IPS-15b (cell line): ENCODE measurements around the gene ADAM10.

Experiments used
- H3K27me3 ChIP-seq: one replicate; pipeline ENCODE4 v1.6.1; 2013; ENCODE audit warnings: low read length; ENCODE audit not compliant: control insufficient read depth, insufficient read depth
- H3K36me3 ChIP-seq: one replicate; pipeline ENCODE4 v1.6.1; 2013; ENCODE audit warnings: low read length; ENCODE audit not compliant: control insufficient read depth, insufficient read depth
- H3K4me1 ChIP-seq: one replicate; pipeline ENCODE4 v1.6.1; 2013; ENCODE audit warnings: mild to moderate bottlenecking, low read length; ENCODE audit not compliant: control insufficient read depth, insufficient read depth
- H3K4me3 ChIP-seq: one replicate; pipeline ENCODE4 v1.5.1; 2013; ENCODE audit warnings: low read depth, low read length
- H3K9ac ChIP-seq: one replicate; pipeline ENCODE4 v1.6.1; 2013; ENCODE audit warnings: low read depth, mild to moderate bottlenecking, low read length
- H3K9me3 ChIP-seq: one replicate; pipeline ENCODE4 v1.6.1; 2013; ENCODE audit warnings: mild to moderate bottlenecking, low read length; ENCODE audit not compliant: control insufficient read depth, insufficient read depth

ADAM10 gene

DNA sequence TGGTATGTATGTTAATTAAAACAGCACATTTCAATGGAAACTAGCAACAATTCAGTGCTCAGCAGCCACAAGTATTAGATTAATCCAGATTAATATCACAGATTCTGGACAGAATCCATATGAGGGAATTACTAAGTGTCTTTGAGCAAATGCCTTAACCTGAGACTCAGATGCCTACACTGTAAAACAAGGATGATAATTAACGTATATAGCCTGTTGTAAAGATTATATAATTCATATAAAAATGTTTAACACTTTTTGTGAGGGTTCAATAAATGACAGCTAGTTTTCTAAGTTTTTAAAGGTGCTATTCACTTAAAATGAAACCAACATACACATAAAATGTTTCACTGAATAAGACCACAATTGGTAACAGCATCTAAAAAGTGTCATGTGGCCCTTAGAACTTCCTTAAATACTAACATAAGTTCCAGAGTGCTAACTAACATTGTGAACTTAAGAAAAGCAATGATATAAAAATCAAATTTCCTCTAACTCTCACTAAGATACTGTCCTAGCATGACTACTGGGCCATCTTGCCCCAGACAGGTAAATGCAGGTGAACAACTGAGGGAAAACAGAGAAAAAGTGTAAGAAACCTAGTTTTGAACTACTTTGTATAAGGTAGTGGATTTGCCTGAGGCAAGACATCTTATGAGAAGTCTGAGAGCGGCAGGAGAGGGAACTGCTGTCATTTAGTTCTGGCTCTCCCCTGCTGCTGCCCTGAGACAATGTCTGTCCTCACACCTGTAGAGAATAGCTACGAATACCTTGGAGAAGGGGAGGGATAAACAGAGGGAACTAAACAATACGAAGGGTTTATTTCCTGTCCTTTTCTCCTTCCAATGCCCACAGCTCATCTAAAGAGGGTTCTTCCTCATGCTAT is 151.3 kb downstream of the ADAM10 start:
- H3K27me3 ChIP-seq = no peaks in the 10 kb centered on the region
- no peak overlapping the region for H3K4me3 ChIP-seq
- no peak overlapping the region for H3K9ac ChIP-seq
- no peaks in the 10 kb centered on the region for H3K36me3 ChIP-seq
- H3K9me3 ChIP-seq = no peaks in the 10 kb centered on the region
- peaks cover 3% of the 10 kb centered on the region for H3K4me1 ChIP-seq

DNA sequence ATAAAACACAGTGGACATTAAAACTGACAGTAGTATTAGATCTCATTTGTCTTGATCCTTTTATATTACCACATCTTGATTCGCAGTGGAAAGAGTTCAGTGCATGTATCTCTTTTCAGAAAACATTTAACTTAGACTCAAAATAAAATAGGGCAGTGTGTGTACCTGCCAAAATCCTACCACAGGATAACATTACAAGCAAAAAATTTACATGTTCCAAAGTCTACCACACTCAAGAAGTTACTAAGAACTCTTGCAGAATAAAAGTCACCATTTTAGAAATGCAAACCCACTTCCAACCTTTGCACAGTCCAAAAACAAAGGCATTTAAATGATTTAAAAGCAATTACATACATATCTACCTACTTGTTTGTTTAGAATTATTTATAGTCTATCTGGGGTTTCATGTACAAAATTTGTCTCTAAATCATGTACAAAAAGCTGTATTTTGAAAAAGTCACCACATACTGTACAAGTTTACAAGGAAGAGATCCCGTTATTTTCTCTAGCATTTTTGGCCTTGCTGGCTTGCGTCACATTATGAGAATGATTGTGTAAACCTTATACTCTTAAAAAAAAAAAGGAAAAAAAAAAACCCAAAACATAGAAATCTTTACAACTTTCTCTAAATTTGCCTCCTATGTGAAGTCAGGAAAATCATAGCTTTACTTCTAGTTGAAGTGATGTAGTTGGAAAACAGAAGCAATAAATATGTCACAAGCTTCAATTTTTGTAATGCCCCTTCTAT is 153.8 kb downstream of the ADAM10 start:
- Histone ChIP-seq H3K9me3 (no peaks in the 10 kb centered on the region), H3K4me1 (peaks cover 3% of the 10 kb centered on the region), H3K36me3 (peaks cover 4% of the 10 kb centered on the region), H3K9ac (no peak overlapping the region), H3K27me3 (no peaks in the 10 kb centered on the region), H3K4me3 (no peak overlapping the region)

GRCh38 chr15:58594898-58595297 is 154.6 kb downstream of the ADAM10 start:
- H3K9me3 ChIP-seq = no peaks in the 10 kb centered on the region
- no peaks in the 10 kb centered on the region for H3K27me3 ChIP-seq
- H3K4me1 ChIP-seq = peaks cover 3% of the 10 kb centered on the region
- no peak overlapping the region for H3K9ac ChIP-seq
- H3K36me3 ChIP-seq = peaks cover 4% of the 10 kb centered on the region
- no peak overlapping the region for H3K4me3 ChIP-seq

- Histone ChIP-seq H3K4me1 (peaks cover 3% of the 10 kb centered on the region), H3K4me3 (no peak overlapping the region), H3K36me3 (peaks cover 4% of the 10 kb centered on the region), H3K9ac (no peak overlapping the region), H3K27me3 (no peaks in the 10 kb centered on the region), H3K9me3 (no peaks in the 10 kb centered on the region)
Measured at GRCh38 chr15:58593870-58594269, 155.6 kb downstream of the ADAM10 start.

DNA sequence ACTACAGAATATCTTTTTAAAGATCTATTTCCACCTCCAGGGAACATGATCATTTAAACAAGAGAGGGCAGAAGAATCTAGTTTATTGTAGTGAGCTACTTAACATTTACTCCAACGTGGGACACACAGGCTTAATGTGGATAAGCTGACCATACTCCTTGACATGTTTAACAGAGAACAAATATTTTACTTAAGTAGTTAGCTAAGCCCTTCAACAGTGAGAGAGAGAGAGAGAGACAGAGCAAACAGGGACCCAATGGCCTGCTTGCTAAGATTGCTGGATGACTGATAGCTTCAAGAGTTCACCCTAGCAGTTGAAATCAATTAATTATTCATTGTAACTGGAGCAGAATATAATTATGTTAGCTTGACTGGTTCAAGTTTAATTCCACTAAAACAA is 158.6 kb downstream of the ADAM10 start:
- peaks cover 4% of the 10 kb centered on the region for H3K36me3 ChIP-seq

GRCh38 chr15:58590236-58590635 is 159.3 kb downstream of the ADAM10 start:
- no peaks in the 10 kb centered on the region for H3K4me1 ChIP-seq
- peaks cover 4% of the 10 kb centered on the region for H3K36me3 ChIP-seq
- H3K4me3 ChIP-seq = no peak overlapping the region
- H3K9ac ChIP-seq = no peak overlapping the region
- H3K27me3 ChIP-seq = no peaks in the 10 kb centered on the region
- no peaks in the 10 kb centered on the region for H3K9me3 ChIP-seq

More for the DNA sequence above, 158.6 kb downstream of the ADAM10 start:
- Histone ChIP-seq H3K9ac (no peak overlapping the region), H3K4me3 (no peak overlapping the region), H3K27me3 (no peaks in the 10 kb centered on the region), H3K4me1 (no peaks in the 10 kb centered on the region), H3K9me3 (no peaks in the 10 kb centered on the region)

DNA sequence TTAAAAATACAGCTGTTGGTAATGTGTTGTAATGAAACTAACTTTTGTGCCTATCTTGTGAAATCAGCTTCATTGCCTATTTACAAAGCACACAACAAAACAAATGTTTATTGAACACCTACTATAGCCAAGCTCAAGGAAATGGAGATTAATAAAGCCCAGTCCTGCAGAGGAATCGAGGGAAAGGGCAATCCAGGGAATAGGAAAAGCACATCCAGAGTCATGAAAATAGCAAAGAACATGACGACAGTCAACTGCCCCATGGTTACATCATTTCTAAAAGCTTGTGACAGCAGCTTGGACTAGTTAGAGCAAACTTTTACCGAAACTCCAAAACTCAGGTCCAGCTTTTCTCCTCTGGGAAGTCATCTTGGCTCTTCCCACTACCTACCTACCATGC is 160.5 kb downstream of the ADAM10 start:
- Histone ChIP-seq H3K9me3 (no peaks in the 10 kb centered on the region), H3K27me3 (no peaks in the 10 kb centered on the region), H3K36me3 (peaks cover 4% of the 10 kb centered on the region), H3K4me3 (no peak overlapping the region), H3K4me1 (no peaks in the 10 kb centered on the region), H3K9ac (no peak overlapping the region)

DNA sequence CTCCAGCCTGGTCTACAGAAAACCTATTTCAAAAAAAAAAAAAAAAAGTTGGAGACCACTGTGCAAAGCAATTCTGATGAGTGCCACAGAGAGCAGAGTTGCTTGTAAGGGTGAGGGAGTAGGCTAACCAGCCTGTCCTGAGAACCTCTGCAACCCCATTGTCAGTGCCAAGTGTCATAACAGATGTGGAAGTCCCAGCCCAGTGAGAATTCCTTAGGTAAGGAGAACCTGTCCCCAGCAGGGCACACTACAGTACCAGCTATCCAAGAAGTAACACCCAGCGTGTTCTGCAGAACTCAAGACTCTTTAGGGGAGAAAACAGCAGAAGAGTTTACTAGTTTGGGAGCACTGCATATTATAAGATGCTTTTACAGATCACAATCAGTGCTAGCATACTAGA is 161.4 kb downstream of the ADAM10 start:
- no peak overlapping the region for H3K4me3 ChIP-seq
- H3K9ac ChIP-seq = no peak overlapping the region
- peaks cover 4% of the 10 kb centered on the region for H3K36me3 ChIP-seq
- no peaks in the 10 kb centered on the region for H3K4me1 ChIP-seq
- no peaks in the 10 kb centered on the region for H3K27me3 ChIP-seq
- H3K9me3 ChIP-seq = no peaks in the 10 kb centered on the region

DNA sequence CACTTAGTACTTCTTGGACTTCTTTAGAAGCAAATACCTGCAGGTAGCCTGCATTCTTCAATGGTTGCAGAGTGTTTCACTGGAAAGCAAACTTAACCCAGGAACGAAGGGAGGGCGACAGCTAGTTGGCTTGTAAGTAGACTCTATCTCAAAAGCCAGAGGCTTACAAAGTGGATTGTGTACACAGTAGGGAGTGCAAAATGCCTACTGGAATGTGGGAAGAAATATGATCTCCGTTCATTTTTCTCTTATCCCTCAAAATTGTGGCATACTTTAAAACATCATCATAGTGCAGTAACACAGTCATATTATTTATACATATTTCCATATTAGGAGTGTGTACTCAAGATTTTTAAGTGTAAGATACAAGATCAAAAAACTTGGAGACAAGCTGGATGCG is 162.0 kb downstream of the ADAM10 start:
- Histone ChIP-seq H3K27me3 (no peaks in the 10 kb centered on the region), H3K4me1 (no peaks in the 10 kb centered on the region), H3K4me3 (no peak overlapping the region), H3K9ac (no peak overlapping the region), H3K36me3 (peaks cover 4% of the 10 kb centered on the region), H3K9me3 (no peaks in the 10 kb centered on the region)

DNA sequence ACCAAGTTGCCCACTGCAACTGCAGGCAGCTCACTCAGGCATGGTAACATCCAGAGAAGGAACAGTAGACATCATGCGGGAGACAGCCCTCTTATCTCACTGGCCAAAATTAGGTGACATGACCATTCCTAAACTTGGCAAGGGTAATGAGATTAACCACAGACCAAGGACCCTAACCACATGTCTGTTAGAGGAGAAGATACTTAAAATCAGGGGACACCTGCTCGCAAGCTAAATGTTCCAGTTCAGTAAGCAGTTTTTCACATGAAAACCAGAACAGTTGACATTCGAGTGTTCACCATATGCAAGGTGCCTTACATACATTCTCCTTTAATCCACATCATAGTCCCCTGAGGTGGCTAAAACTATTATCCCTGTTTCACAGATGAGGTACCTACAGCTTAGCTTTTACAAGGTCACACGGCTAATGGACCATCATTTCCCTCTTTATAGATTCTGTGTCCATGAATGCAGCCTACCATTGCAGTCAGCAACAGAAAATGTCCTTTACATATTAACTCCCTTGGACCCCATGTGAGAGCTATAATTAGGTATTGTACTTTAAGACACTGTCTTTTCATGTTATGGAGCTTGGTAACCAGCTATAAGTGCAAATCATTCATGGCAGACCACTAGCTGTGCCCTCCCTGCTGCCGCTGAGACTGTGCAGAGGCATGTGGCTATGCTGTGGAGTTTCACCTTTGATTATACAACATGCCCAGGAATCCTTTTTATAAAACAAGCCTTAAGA is 163.6 kb downstream of the ADAM10 start:
- Histone ChIP-seq H3K4me1 (no peaks in the 10 kb centered on the region), H3K36me3 (no peaks in the 10 kb centered on the region), H3K9me3 (no peaks in the 10 kb centered on the region), H3K27me3 (no peaks in the 10 kb centered on the region), H3K9ac (no peak overlapping the region), H3K4me3 (no peak overlapping the region)

GRCh38 chr15:58584789-58585461 is 164.6 kb downstream of the ADAM10 start:
- Histone ChIP-seq H3K36me3 (no peaks in the 10 kb centered on the region), H3K4me1 (no peaks in the 10 kb centered on the region), H3K27me3 (no peaks in the 10 kb centered on the region), H3K9me3 (no peaks in the 10 kb centered on the region), H3K4me3 (no peak overlapping the region), H3K9ac (no peak overlapping the region)
